Measurements from ENCODE around the gene SNRNP200. TPM values are rescaled to one million over a fixed set of nuclear protein-coding genes. Genes with fewer than 3 reads are reported as not detected.

Gene SNRNP200
- total and polyA plus RNA-seq, 2 donors (not counting 1 experiment from before 2014, with no cell fraction given) = 211 to 216 TPM

DNA sequence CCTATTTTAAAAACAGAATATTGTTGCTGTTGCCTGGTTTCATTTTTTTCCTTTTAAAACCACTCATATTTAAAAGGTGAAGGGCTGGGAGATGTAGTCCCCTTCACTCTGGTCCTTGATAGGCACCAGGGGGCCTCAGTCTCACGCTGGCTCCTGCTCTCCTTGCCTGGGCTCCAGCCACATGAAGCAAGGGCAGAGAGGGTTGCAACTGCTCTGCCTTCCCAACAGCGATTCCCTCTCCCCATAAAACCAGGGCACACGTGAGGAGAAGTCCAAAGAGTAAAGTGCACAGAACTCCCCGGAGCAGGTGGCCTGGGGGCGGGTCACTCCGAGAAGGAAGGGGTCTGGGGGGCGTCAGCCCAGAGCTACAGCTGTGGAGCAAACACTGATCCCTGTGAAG is 52.3 kb downstream of the SNRNP200 start:
- Mint-ChIP-seq H3K4me3 (no peak overlapping the region), H3K9me3 (ENCODE audit: insufficient read depth) (no peaks in the 10 kb centered on the region), H3K4me1 (peaks cover 32% of the 10 kb centered on the region), H3K27ac (no peak overlapping the region), H3K27me3 (no peaks in the 10 kb centered on the region)
- Histone ChIP-seq H3K4me3 (ENCODE audit: control extremely low read depth in 1 of 5, extremely low read depth in 1 of 5, insufficient read depth in 1 of 5, low read depth in 2 of 5, low read length in 4 of 5) (no peak overlapping the region), H3K36me3 (replicated peaks in 1 of 2; ENCODE audit: control extremely low read depth in 1 of 2, control insufficient read depth in 1 of 2, extremely low read depth in 1 of 2, insufficient read depth in 2 of 2, low read length in 1 of 2) (peaks cover 0 to 60% of the 10 kb centered on the region in 2 experiments), H3K9ac (ENCODE audit: low read length) (no peak overlapping the region), H3K4me2 (replicated peaks; ENCODE audit: low read depth, low read length, poor library complexity, severe bottlenecking) (no peak overlapping the region), H3K79me2 (ENCODE audit: control insufficient read depth, insufficient read depth, low read length) (peaks cover 42% of the 10 kb centered on the region), H2AFZ (ENCODE audit: insufficient read depth, low read depth, low read length, poor library complexity, severe bottlenecking) (no peak overlapping the region), H3K4me1 (ENCODE audit: control insufficient read depth in 2 of 2, insufficient read depth in 2 of 2, low read length in 2 of 2) (peaks cover 32 to 37% of the 10 kb centered on the region in 2 donors), H3K27me3 (replicated peaks in 1 of 4; ENCODE audit: control extremely low read depth in 1 of 4, control insufficient read depth in 3 of 4, insufficient read depth in 4 of 4, low read length in 3 of 4) (no peaks in the 10 kb centered on the region), H4K20me1 (ENCODE audit: control insufficient read depth, insufficient read depth, low read length, poor library complexity, severe bottlenecking) (peaks cover 2% of the 10 kb centered on the region), H3K27ac (ENCODE audit: low read length in 2 of 2) (no peak overlapping the region), H3K9me3 (ENCODE audit: control extremely low read depth in 1 of 3, control insufficient read depth in 2 of 3, insufficient read depth in 1 of 3, low read length in 2 of 3) (no peaks in the 10 kb centered on the region)
- WGBS (ENCODE audit: insufficient coverage) = 90% methylated on average over 7 of the region's 7 CpGs
- ATAC-seq (ENCODE audit: low read depth) (no peak), DNase-seq (no peak)
- intact Hi-C loops (cut with micrococcal nuclease) = no loop called here
- ChIA-PET POLR2A (no interaction called here), CTCF (interaction anchor here (1.8 to 2.1 kb wide), 2 partner anchors 10 to 12 kb away, joined by 7 to 10 read pairs; no protein-coding TSS in a partner anchor)
- TF ChIP-seq, protein P1, sequence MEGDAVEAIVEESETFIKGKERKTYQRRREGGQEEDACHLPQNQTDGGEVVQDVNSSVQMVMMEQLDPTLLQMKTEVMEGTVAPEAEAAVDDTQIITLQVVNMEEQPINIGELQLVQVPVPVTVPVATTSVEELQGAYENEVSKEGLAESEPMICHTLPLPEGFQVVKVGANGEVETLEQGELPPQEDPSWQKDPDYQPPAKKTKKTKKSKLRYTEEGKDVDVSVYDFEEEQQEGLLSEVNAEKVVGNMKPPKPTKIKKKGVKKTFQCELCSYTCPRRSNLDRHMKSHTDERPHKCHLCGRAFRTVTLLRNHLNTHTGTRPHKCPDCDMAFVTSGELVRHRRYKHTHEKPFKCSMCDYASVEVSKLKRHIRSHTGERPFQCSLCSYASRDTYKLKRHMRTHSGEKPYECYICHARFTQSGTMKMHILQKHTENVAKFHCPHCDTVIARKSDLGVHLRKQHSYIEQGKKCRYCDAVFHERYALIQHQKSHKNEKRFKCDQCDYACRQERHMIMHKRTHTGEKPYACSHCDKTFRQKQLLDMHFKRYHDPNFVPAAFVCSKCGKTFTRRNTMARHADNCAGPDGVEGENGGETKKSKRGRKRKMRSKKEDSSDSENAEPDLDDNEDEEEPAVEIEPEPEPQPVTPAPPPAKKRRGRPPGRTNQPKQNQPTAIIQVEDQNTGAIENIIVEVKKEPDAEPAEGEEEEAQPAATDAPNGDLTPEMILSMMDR (IDR thresholded peaks at IDR 0.05) = no peak
- no peak for TF ChIP-seq EZH2 (IDR thresholded peaks at IDR 0.05; ENCODE audit: borderline replicate concordance, insufficient read depth, low read depth, low read length, poor library complexity, severe bottlenecking)

DNA sequence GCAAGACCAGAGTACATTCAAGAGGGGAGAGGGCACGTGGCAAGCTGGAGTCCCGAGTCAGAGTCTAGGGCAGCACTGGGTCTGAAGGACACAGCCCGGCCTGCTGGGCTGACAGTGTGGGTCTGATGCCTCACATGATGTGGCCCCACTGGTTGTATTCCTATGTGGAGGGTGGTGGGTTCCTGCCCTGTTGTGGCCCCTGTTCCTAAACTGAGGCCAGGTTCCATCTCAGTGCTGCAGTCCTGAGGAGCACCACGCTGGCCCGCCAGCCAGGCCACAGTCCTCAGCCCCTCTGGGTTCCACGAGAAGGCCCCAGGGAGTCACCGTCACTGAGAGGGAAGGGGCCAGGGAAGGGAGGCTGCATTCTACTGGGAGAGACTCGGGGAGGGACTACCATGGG is 52.8 kb downstream of the SNRNP200 start:
- 100% methylated on average over 8 of the region's 8 CpGs for WGBS (ENCODE audit: insufficient coverage)
- Histone ChIP-seq H3K79me2 (ENCODE audit: control insufficient read depth, insufficient read depth, low read length) (peaks cover 38% of the 10 kb centered on the region), H3K27me3 (replicated peaks in 1 of 4; ENCODE audit: control extremely low read depth in 1 of 4, control insufficient read depth in 3 of 4, insufficient read depth in 4 of 4, low read length in 3 of 4) (no peaks in the 10 kb centered on the region), H3K9me3 (ENCODE audit: control extremely low read depth in 1 of 3, control insufficient read depth in 2 of 3, insufficient read depth in 1 of 3, low read length in 2 of 3) (no peaks in the 10 kb centered on the region), H3K27ac (ENCODE audit: low read length in 2 of 2) (no peak overlapping the region), H3K4me2 (replicated peaks; ENCODE audit: low read depth, low read length, poor library complexity, severe bottlenecking) (no peak overlapping the region), H4K20me1 (ENCODE audit: control insufficient read depth, insufficient read depth, low read length, poor library complexity, severe bottlenecking) (no peaks in the 10 kb centered on the region), H2AFZ (ENCODE audit: insufficient read depth, low read depth, low read length, poor library complexity, severe bottlenecking) (no peak overlapping the region), H3K36me3 (replicated peaks in 1 of 2; ENCODE audit: control extremely low read depth in 1 of 2, control insufficient read depth in 1 of 2, extremely low read depth in 1 of 2, insufficient read depth in 2 of 2, low read length in 1 of 2) (peaks cover 0 to 60% of the 10 kb centered on the region in 2 experiments), H3K4me1 (ENCODE audit: control insufficient read depth in 2 of 2, insufficient read depth in 2 of 2, low read length in 2 of 2) (peaks cover 27 to 32% of the 10 kb centered on the region in 2 donors), H3K4me3 (ENCODE audit: control extremely low read depth in 1 of 5, extremely low read depth in 1 of 5, insufficient read depth in 1 of 5, low read depth in 2 of 5, low read length in 4 of 5) (no peak overlapping the region), H3K9ac (ENCODE audit: low read length) (no peak overlapping the region)
- Mint-ChIP-seq H3K9me3 (ENCODE audit: insufficient read depth) (no peaks in the 10 kb centered on the region), H3K4me1 (peaks cover 27% of the 10 kb centered on the region), H3K27ac (no peak overlapping the region), H3K4me3 (no peak overlapping the region), H3K27me3 (no peaks in the 10 kb centered on the region)
- no peak for TF ChIP-seq EZH2 (IDR thresholded peaks at IDR 0.05; ENCODE audit: borderline replicate concordance, insufficient read depth, low read depth, low read length, poor library complexity, severe bottlenecking)
- TF ChIP-seq, protein P1 (IDR thresholded peaks at IDR 0.05) = no peak
- ATAC-seq (ENCODE audit: low read depth) (no peak), DNase-seq (no peak)
- ChIA-PET POLR2A (interaction anchor here (0.7 kb wide), 1 partner anchor 15 kb away, joined by 4 read pairs; no protein-coding TSS in a partner anchor), CTCF (no interaction called here)
- intact Hi-C loops (cut with micrococcal nuclease) = no loop called here
